ENCODE results near the gene SHISA4. TPM values are rescaled to one million over a fixed set of nuclear protein-coding genes. Genes with fewer than 3 reads are reported as not detected.
"Not testable (repeated sequence)": the region's sequence is repeated elsewhere in the genome, so short reads cannot be mapped to it uniquely, and the experiment has no call there.

The SHISA4 gene
- total RNA-seq, 1 donor from 2014 or later, result 11.6 TPM

- no peak for DNase-seq (ENCODE audit: low spot score)
Observed at GRCh38 chr1:201928266-201928665, 39.6 kb downstream of the SHISA4 start.

GRCh38 chr1:201930137-201930536, 41.4 kb downstream of the SHISA4 start:
- DNase-seq (ENCODE audit: low spot score), result no peak

GRCh38 chr1:201930803-201931202, 42.1 kb downstream of the SHISA4 start:
- DNase-seq (ENCODE audit: low spot score), result no peak

- no peak for DNase-seq (ENCODE audit: low spot score)
Observed at GRCh38 chr1:201933840-201934430, 45.2 kb downstream of the SHISA4 start.

GRCh38 chr1:201937624-201938213, 49.0 kb downstream of the SHISA4 start:
- no peak for DNase-seq (ENCODE audit: low spot score)

GRCh38 chr1:201938440-201939035, 49.8 kb downstream of the SHISA4 start:
- DNase-seq (ENCODE audit: low spot score), result no peak

- DNase-seq (ENCODE audit: low spot score), result no peak
Observed at GRCh38 chr1:201939148-201939547, 50.5 kb downstream of the SHISA4 start.

- DNase-seq (ENCODE audit: low spot score), result no peak
Observed at GRCh38 chr1:201939574-201939973, 50.9 kb downstream of the SHISA4 start.

- DNase-seq (ENCODE audit: low spot score), result not testable (repeated sequence)
Observed at GRCh38 chr1:201940316-201940715, 51.6 kb downstream of the SHISA4 start.

- DNase-seq (ENCODE audit: low spot score), result no peak
Observed at GRCh38 chr1:201941420-201942128, 52.9 kb downstream of the SHISA4 start.

GRCh38 chr1:201942129-201942495, 53.4 kb downstream of the SHISA4 start:
- no peak for DNase-seq (ENCODE audit: low spot score)

Other genes with a start within 250 kb of the SHISA4 start
- 53.6 TPM for gene IPO9, start 59.7 kb upstream of the SHISA4 start, total RNA-seq
- 123 TPM for gene LMOD1, start 57.6 kb downstream of the SHISA4 start, total RNA-seq
- gene TIMM17A, start 66.6 kb downstream of the SHISA4 start, total RNA-seq, result 41.4 TPM
- 57.1 TPM for gene RNPEP, start 93.8 kb downstream of the SHISA4 start, total RNA-seq
- 1,345 TPM for gene ELF3, start 121.7 kb downstream of the SHISA4 start, total RNA-seq
- gene GPR37L1, start 234.0 kb downstream of the SHISA4 start, total RNA-seq, result 0.10 TPM